UCSD-AML1 (cell line): ENCODE results near the gene NFU1.

Experiments used
- DNase-seq: peaks from one replicate; lab custom pipeline; 2025; ENCODE audit not compliant: unreplicated experiment; lab: John Stamatoyannopoulos, UW

Gene NFU1

DNA sequence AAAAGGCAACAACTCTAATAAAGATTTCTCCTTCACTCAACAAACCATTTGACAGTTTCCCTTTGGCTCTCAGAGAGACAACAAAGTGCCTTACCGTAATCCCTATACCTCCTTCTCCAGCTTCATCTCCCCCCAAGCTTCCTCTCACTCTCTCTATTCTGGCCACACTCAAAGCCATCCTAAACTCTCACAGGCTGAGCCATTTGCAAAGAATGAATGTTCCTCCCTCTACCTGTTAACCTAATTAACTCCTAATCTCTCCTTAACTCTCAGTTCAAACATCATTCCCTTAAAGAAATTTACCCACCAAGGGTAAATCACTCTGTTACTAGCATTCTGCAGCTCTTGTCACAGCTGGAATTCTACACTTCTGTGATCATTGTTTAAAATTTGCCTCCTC is 88.5 kb downstream of the NFU1 start:
- no peak for DNase-seq
